Liver (tissue), 9 donors: ENCODE results near the gene ERICH4. TPM values are rescaled to one million over a fixed set of nuclear protein-coding genes. Genes with fewer than 3 reads are reported as not detected.
A peak's percentile ranks its signal among the peaks of the same experiment; 100 is the strongest.

Source experiments
- DNase-seq: peaks from one replicate; pipeline ENCODE4 v3.0.0-alpha.2; 2017; ENCODE audit warnings: low spot score
- H3K27ac ChIP-seq, 2 donors: one replicate each; pipeline ENCODE4 v1.7.0; 2013; ENCODE audit warnings: inconsistent platforms in 2 of 2, low read length in 2 of 2, control low read depth in 1 of 2, low read depth in 1 of 2, mild to moderate bottlenecking in 1 of 2
- H3K27me3 ChIP-seq, 4 donors: one replicate each; pipeline versions ENCODE4 v1.6.1 to v1.7.0; 2013; ENCODE audit warnings: low read length in 3 of 4, inconsistent platforms in 1 of 4, mild to moderate bottlenecking in 1 of 4, moderate library complexity in 1 of 4; ENCODE audit not compliant: control insufficient read depth in 4 of 4, insufficient read depth in 4 of 4
- H3K36me3 ChIP-seq, 4 donors: one replicate each; pipeline versions ENCODE4 v1.6.1 to v1.7.0; 2013; ENCODE audit warnings: low read length in 3 of 4, mild to moderate bottlenecking in 3 of 4, low read depth in 1 of 4, moderate library complexity in 1 of 4; ENCODE audit not compliant: control insufficient read depth in 4 of 4, insufficient read depth in 3 of 4
- H3K4me1 ChIP-seq, 4 donors: one replicate each; pipeline versions ENCODE4 v1.6.1 to v1.7.0; 2013; ENCODE audit warnings: low read length in 3 of 4, mild to moderate bottlenecking in 3 of 4, moderate library complexity in 1 of 4; ENCODE audit not compliant: control insufficient read depth in 4 of 4, insufficient read depth in 4 of 4
- H3K4me3 ChIP-seq, 3 donors: one replicate each; pipeline versions ENCODE4 v1.6.1 to v1.7.0; 2013; ENCODE audit warnings: low read length in 3 of 3, control low read depth in 1 of 3, low read depth in 1 of 3, mild to moderate bottlenecking in 1 of 3
- H3K9ac ChIP-seq, 2 donors: one replicate each; pipeline ENCODE4 v1.7.0; 2013; ENCODE audit warnings: low read length in 2 of 2, mild to moderate bottlenecking in 2 of 2, moderate library complexity in 2 of 2, control low read depth in 1 of 2, low read depth in 1 of 2
- H3K9me3 ChIP-seq, 4 donors: one replicate each; pipeline versions ENCODE4 v1.6.1 to v1.7.0; 2013; ENCODE audit warnings: low read length in 3 of 4; ENCODE audit not compliant: control insufficient read depth in 4 of 4
- ATF3 ChIP-seq: IDR thresholded peaks from 2 replicates; pipeline ENCODE4 v1.6.1; 2016; ENCODE audit warnings: antibody characterized with exemption
- CTCF ChIP-seq: fragments of 150-350 bp; IDR thresholded peaks from 2 replicates; pipeline ENCODE4 v1.5.1; 2017; ENCODE audit warnings: improper control_type of control experiment, low read depth, low read length; ENCODE audit not compliant: missing input control
- EGR1 ChIP-seq, 2 donors: IDR thresholded peaks; 2 replicates each; pipeline ENCODE4 v1.6.1; 2016 to 2018; ENCODE audit warnings: antibody characterized with exemption in 2 of 2, low read depth in 2 of 2
- FOXA1 ChIP-seq: IDR thresholded peaks from 2 replicates; pipeline ENCODE4 v1.6.1; 2016; ENCODE audit warnings: antibody characterized with exemption
- FOXA2 ChIP-seq: IDR thresholded peaks from 2 replicates; pipeline ENCODE4 v1.6.1; 2016; ENCODE audit warnings: antibody characterized with exemption
- GABPA ChIP-seq, 2 donors: IDR thresholded peaks in 1 of 2; conservative IDR thresholded peaks in 1 of 2; 2 replicates each; pipeline ENCODE4 v1.6.1; 2016; ENCODE audit warnings: antibody characterized with exemption in 2 of 2, mild to moderate bottlenecking in 1 of 2, moderate library complexity in 1 of 2
- HNF4A ChIP-seq, 2 donors: conservative IDR thresholded peaks; 2 replicates each; pipeline ENCODE4 v1.6.1; 2016; ENCODE audit warnings: antibody characterized with exemption in 2 of 2, mild to moderate bottlenecking in 2 of 2
- HNF4G ChIP-seq: IDR thresholded peaks from 2 replicates; pipeline ENCODE4 v1.6.1; 2016; ENCODE audit warnings: antibody characterized with exemption
- JUND ChIP-seq, 2 donors: IDR thresholded peaks; 2 replicates each; pipeline ENCODE4 v1.6.1; 2016; ENCODE audit warnings: antibody characterized with exemption in 2 of 2
- MAX ChIP-seq: IDR thresholded peaks from 2 replicates; pipeline ENCODE4 v1.6.1; 2016; ENCODE audit warnings: antibody characterized with exemption
- RAD21 ChIP-seq, 2 donors: IDR thresholded peaks; 2 replicates each; pipeline ENCODE4 v1.6.1; 2016; ENCODE audit warnings: antibody characterized with exemption in 2 of 2, mild to moderate bottlenecking in 2 of 2
- REST ChIP-seq: IDR thresholded peaks from 2 replicates; pipeline ENCODE4 v1.6.1; 2016; ENCODE audit warnings: antibody characterized with exemption, mild to moderate bottlenecking
- SP1 ChIP-seq: IDR thresholded peaks from 2 replicates; pipeline ENCODE4 v1.6.1; 2018; ENCODE audit warnings: antibody characterized with exemption, mild to moderate bottlenecking
- TAF1 ChIP-seq: conservative IDR thresholded peaks from 2 replicates; pipeline ENCODE4 v1.6.1; 2016; ENCODE audit warnings: antibody characterized with exemption, mild to moderate bottlenecking
- YY1 ChIP-seq: IDR thresholded peaks from 2 replicates; pipeline ENCODE4 v1.6.1; 2016; ENCODE audit warnings: antibody characterized with exemption, mild to moderate bottlenecking
- WGBS: extraction: QIAGEN DNeasy Blood & Tissue Kit; methylation state at CpG from one replicate; pipeline ENCODE4 v1.1.7; 2013; 5-methylcytosine and 5-hydroxymethylcytosine counted together
- polyA plus RNA-seq, 2 donors: library from polyadenylated mRNA; stranded (reverse) in 1 of 2; unstranded in 1 of 2; fragments of 200-250 nt in 1 of 2; fragments of >200 nt in 1 of 2; fragmentation: Nextera tagmentation in 1 of 2; extraction: Ambion mirVana in 1 of 2; gene quantifications; one replicate each; pipeline versions ENCODE4 v1.2.1 to v1.2.3, GENCODE V29; 2013 to 2015
- total RNA-seq, 2 donors: library from RNA; depleted of rRNA; stranded (reverse); fragments of >200 nt; gene quantifications; one replicate each; pipeline ENCODE4 v1.2.3, GENCODE V29; 2014
- donor health status: healthy.
- donor health status: healthy.
- donor health status: healthy.
- donor health status: healthy.
- donor health status: healthy.

Gene ERICH4
- total and polyA plus RNA-seq, 4 donors, result not detected

- WGBS, result 91% methylated on average over 23 of the region's 23 CpGs
- Histone ChIP-seq H3K4me3 (no peak overlapping the region), H3K4me1 (peaks cover 9 to 15% (median 11%) of the 10 kb centered on the region in 4 donors), H3K9ac (no peak overlapping the region), H3K9me3 (no peaks in the 10 kb centered on the region), H3K27ac (peak overlapping the region in 1 of 2 donors; percentile 43), H3K27me3 (no peaks in the 10 kb centered on the region), H3K36me3 (peaks cover 5 to 35% (median 22%) of the 10 kb centered on the region in 4 donors)
- no peak for DNase-seq
- TF ChIP-seq EGR1 (IDR thresholded peaks at IDR 0.05; ENCODE audit: low read depth in 2 of 2) (no peak), HNF4A (conservative IDR thresholded peaks at IDR 0.05) (no peak), CTCF (no peak), YY1 (no peak), FOXA1 (no peak), RAD21 (IDR thresholded peaks at IDR 0.05) (no peak), TAF1 (no peak), REST (no peak), GABPA (IDR thresholded peaks at IDR 0.05 in 1 of 2, conservative IDR thresholded peaks at IDR 0.05 in 1 of 2) (no peak), SP1 (no peak), JUND (IDR thresholded peaks at IDR 0.05) (no peak), MAX (no peak), FOXA2 (no peak), ATF3 (no peak), HNF4G (no peak)
These were observed 32.5 kb upstream of the ERICH4 start for GRCh38 chr19:41410336-41411054.

- no peak overlapping the region for H3K27ac ChIP-seq
- 91% methylated on average over 9 of the region's 9 CpGs for WGBS
- no peak overlapping the region for H3K9ac ChIP-seq
- TF ChIP-seq FOXA1 (no peak), HNF4G (no peak), CTCF (no peak), TAF1 (no peak)
- peaks cover 5 to 41% (median 23%) of the 10 kb centered on the region in 4 donors for H3K36me3 ChIP-seq
- no peaks in the 10 kb centered on the region for H3K9me3 ChIP-seq
- H3K4me3 ChIP-seq, result no peak overlapping the region
- DNase-seq, result no peak
- no peaks in the 10 kb centered on the region for H3K27me3 ChIP-seq
- peaks cover 9 to 13% (median 11%) of the 10 kb centered on the region in 4 donors for H3K4me1 ChIP-seq
These were observed 31.6 kb upstream of the ERICH4 start for GRCh38 chr19:41411100-41411967.
